H9 (cell line): ENCODE measurements around the gene WDR4. TPM values are rescaled to one million over a fixed set of nuclear protein-coding genes. Genes with fewer than 3 reads are reported as not detected.

Source experiments
- DNase-seq: peaks from one replicate; pipeline ENCODE4 v3.0.0-alpha.2; 2017
- H2AFZ ChIP-seq: one replicate; pipeline ENCODE4 v1.6.1; 2013; ENCODE audit warnings: mild to moderate bottlenecking, low read length, control low read depth, moderate library complexity
- H2AK5ac ChIP-seq: 2 replicates; pipeline ENCODE4 v1.6.1; 2013; ENCODE audit warnings: low read length, control low read depth, mixed read lengths; ENCODE audit not compliant: insufficient read length
- H2BK120ac ChIP-seq: one replicate; pipeline ENCODE4 v1.6.1; 2013; ENCODE audit warnings: low read depth, mild to moderate bottlenecking, low read length, control low read depth, inconsistent platforms; ENCODE audit not compliant: poor library complexity, severe bottlenecking
- H2BK12ac ChIP-seq: 2 replicates; pipeline ENCODE4 v1.6.1; 2013; ENCODE audit warnings: low read length, control low read depth, mixed read lengths, low read depth; ENCODE audit not compliant: insufficient read length
- H2BK15ac ChIP-seq: 2 replicates; pipeline ENCODE4 v1.6.1; 2013; ENCODE audit warnings: low read depth, low read length, control low read depth
- H2BK20ac ChIP-seq: one replicate; pipeline ENCODE4 v1.6.1; 2013; ENCODE audit warnings: low read depth, mild to moderate bottlenecking, low read length, control low read depth, inconsistent platforms; ENCODE audit not compliant: poor library complexity, severe bottlenecking
- H2BK5ac ChIP-seq: 2 replicates; pipeline ENCODE4 v1.6.1; 2013; ENCODE audit warnings: low read length, control low read depth, mixed read lengths; ENCODE audit not compliant: insufficient read length
- H3K14ac ChIP-seq: 2 replicates; pipeline ENCODE4 v1.6.1; 2013; ENCODE audit warnings: low read length, control low read depth; ENCODE audit not compliant: insufficient read depth
- H3K18ac ChIP-seq: 2 replicates; pipeline ENCODE4 v1.6.1; 2013; ENCODE audit warnings: low read depth, mild to moderate bottlenecking, mixed read lengths, low read length, control low read depth; ENCODE audit not compliant: insufficient read length
- H3K23ac ChIP-seq: 2 replicates; pipeline ENCODE4 v1.6.1; 2013; ENCODE audit warnings: low read length, control low read depth, mixed read lengths, low read depth; ENCODE audit not compliant: insufficient read length
- H3K23me2 ChIP-seq: 2 replicates; pipeline ENCODE4 v1.6.1; 2013; ENCODE audit warnings: low read depth, mild to moderate bottlenecking, mixed read lengths, low read length, control low read depth; ENCODE audit not compliant: insufficient read length, poor library complexity, severe bottlenecking
- H3K27ac ChIP-seq: 2 replicates; pipeline ENCODE4 v1.5.1; 2013; ENCODE audit warnings: low read length, control low read depth, mixed read lengths, low read depth; ENCODE audit not compliant: insufficient read length
- H3K27me3 ChIP-seq: 2 replicates; pipeline ENCODE4 v1.6.1; 2013; ENCODE audit warnings: low read length, control low read depth, inconsistent platforms; ENCODE audit not compliant: insufficient read depth
- H3K4ac ChIP-seq: 2 replicates; pipeline ENCODE4 v1.6.1; 2013; ENCODE audit warnings: low read depth, mild to moderate bottlenecking, control low read depth, inconsistent platforms, low read length, moderate library complexity
- H3K4me1 ChIP-seq: 2 replicates; pipeline ENCODE4 v1.6.1; 2013; ENCODE audit warnings: low read length, control low read depth, inconsistent platforms; ENCODE audit not compliant: insufficient read depth
- H3K4me2 ChIP-seq: 2 replicates; pipeline ENCODE4 v1.6.1; 2013; ENCODE audit warnings: low read length, control low read depth, mixed read lengths; ENCODE audit not compliant: insufficient read length, insufficient read depth
- H3K56ac ChIP-seq: 2 replicates; pipeline ENCODE4 v1.6.1; 2013; ENCODE audit warnings: low read depth, mild to moderate bottlenecking, mixed read lengths, low read length, control low read depth; ENCODE audit not compliant: insufficient read length
- H3K79me1 ChIP-seq: 2 replicates; pipeline ENCODE4 v1.6.1; 2013; ENCODE audit warnings: low read depth, mild to moderate bottlenecking, moderate library complexity, low read length, control low read depth, inconsistent platforms; ENCODE audit not compliant: insufficient read depth, poor library complexity, severe bottlenecking
- H3K79me2 ChIP-seq: 2 replicates; pipeline ENCODE4 v1.6.1; 2013; ENCODE audit warnings: low read length, control low read depth, inconsistent platforms; ENCODE audit not compliant: insufficient read depth
- H3K9ac ChIP-seq: 2 replicates; pipeline ENCODE4 v1.6.1; 2013; ENCODE audit warnings: low read length, control low read depth, mixed read lengths; ENCODE audit not compliant: insufficient read length; ENCODE audit errors: extremely low read depth
- H3K9me3 ChIP-seq: one replicate; pipeline ENCODE4 v1.6.1; 2013; ENCODE audit warnings: low read depth, low read length, inconsistent platforms; ENCODE audit not compliant: control insufficient read depth
- H3T11ph ChIP-seq: one replicate; pipeline ENCODE4 v1.6.1; 2013; ENCODE audit warnings: mild to moderate bottlenecking, low read length, control low read depth, inconsistent platforms
- H4K20me1 ChIP-seq: one replicate; pipeline ENCODE4 v1.6.1; 2013; ENCODE audit not compliant: control insufficient read depth, insufficient read length, insufficient read depth
- H4K5ac ChIP-seq: 2 replicates; pipeline ENCODE4 v1.6.1; 2013; ENCODE audit warnings: low read depth, mild to moderate bottlenecking, mixed read lengths, low read length, control low read depth; ENCODE audit not compliant: insufficient read length
- H4K8ac ChIP-seq: replicated peaks from 2 replicates; pipeline ENCODE4 v1.6.1; 2013; ENCODE audit warnings: low read length, control low read depth, mixed read lengths, low read depth; ENCODE audit not compliant: insufficient read length
- H4K91ac ChIP-seq: 2 replicates; pipeline ENCODE4 v1.6.1; 2013; ENCODE audit warnings: low read depth, mild to moderate bottlenecking, moderate library complexity, mixed read lengths, low read length, control low read depth; ENCODE audit not compliant: insufficient read length
- H3K27ac Mint-ChIP-seq, 3 experiments: 2 replicates in 2 of 3; 3 replicates in 1 of 3; pipeline ENCODE4 v1.8.0; 2020 to 2021; ENCODE audit warnings: mixed read lengths in 3 of 3, mild to moderate bottlenecking in 1 of 3, moderate library complexity in 1 of 3
- H3K27me3 Mint-ChIP-seq: 2 replicates; pipeline ENCODE4 v1.8.0; 2021; ENCODE audit warnings: low read depth, mild to moderate bottlenecking, moderate library complexity, mixed read lengths
- H3K36me3 Mint-ChIP-seq, 3 experiments: 2 replicates in 2 of 3; 3 replicates in 1 of 3; pipeline ENCODE4 v1.8.0; 2020 to 2021; ENCODE audit warnings: low read depth in 3 of 3, mixed read lengths in 3 of 3; ENCODE audit not compliant: insufficient read depth in 1 of 3
- H3K4me1 Mint-ChIP-seq, 2 experiments: 2 replicates each; pipeline ENCODE4 v1.8.0; 2020; ENCODE audit warnings: mixed read lengths in 2 of 2
- H3K4me3 Mint-ChIP-seq, 2 experiments: 2 replicates in 1 of 2; 3 replicates in 1 of 2; pipeline ENCODE4 v1.8.0; 2020 to 2021; ENCODE audit warnings: mild to moderate bottlenecking in 2 of 2, mixed read lengths in 2 of 2, moderate library complexity in 1 of 2
- H3K9me3 Mint-ChIP-seq, 2 experiments: 2 replicates in 1 of 2; 3 replicates in 1 of 2; pipeline ENCODE4 v1.8.0; 2020; ENCODE audit warnings: mild to moderate bottlenecking in 2 of 2, mixed read lengths in 2 of 2, moderate library complexity in 1 of 2
- WGBS: extraction: QIAGEN DNeasy Blood & Tissue Kit; methylation state at CpG from one replicate; pipeline ENCODE4 v1.1.7; 2013; ENCODE audit warnings: missing lambda C conversion rate, low lambda C conversion rate, mixed read lengths; ENCODE audit not compliant: insufficient read length; ENCODE audit errors: extremely low coverage; 5-methylcytosine and 5-hydroxymethylcytosine counted together
- total RNA-seq: library from RNA; stranded (reverse); gene quantifications from 2 replicates; pipeline ENCODE4 v1.2.1, GENCODE V29; 2021
- TF ChIP-seq, protein P1 (sequence below): fragments of 200-600 bp; sonication (generic); conservative IDR thresholded peaks from 3 replicates; pipeline ENCODE4 v1.8.0; 2021; ENCODE audit warnings: antibody characterized with exemption, mild to moderate bottlenecking

Gene WDR4
- total RNA-seq, 1 experiment from 2014 or later = 54.4 TPM

DNA sequence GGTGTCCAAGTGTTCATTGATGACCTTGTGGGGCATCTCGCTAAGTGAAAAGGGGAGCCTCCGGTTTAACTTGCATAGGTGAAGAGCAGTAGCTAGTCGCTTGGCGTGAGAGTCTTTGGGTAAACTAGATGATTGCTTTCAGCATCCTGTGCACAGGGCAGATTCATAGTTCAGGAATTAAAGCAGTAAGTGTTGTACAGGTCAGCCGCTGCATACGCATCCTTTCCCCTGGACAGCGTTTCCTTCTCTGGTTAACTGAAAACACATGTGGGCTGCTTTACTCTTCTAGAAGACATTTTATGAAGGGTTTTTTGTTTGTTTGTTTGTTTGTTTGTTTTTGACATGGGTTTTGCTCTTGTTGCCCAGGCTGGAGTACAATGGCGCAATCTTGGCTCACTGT, 25.9 kb upstream of the WDR4 start:
- DNase-seq = no peak
- H3K4me3 Mint-ChIP-seq = no peak overlapping the region
- H2AFZ ChIP-seq = no peak overlapping the region
- H3K14ac ChIP-seq = no peak overlapping the region
- no peak overlapping the region for H3K4me2 ChIP-seq
- H3K9ac ChIP-seq = no peak overlapping the region
- H2BK20ac ChIP-seq = no peak overlapping the region
- H3K36me3 Mint-ChIP-seq = peaks cover 54 to 90% (median 66%) of the 10 kb centered on the region in 3 experiments
- no peak overlapping the region for H2AK5ac ChIP-seq
- H3K4ac ChIP-seq = no peak overlapping the region
- no peak overlapping the region for H3K27ac ChIP-seq
- H3K79me2 ChIP-seq = no peaks in the 10 kb centered on the region
- H2BK120ac ChIP-seq = no peak overlapping the region
- H2BK5ac ChIP-seq = no peak overlapping the region
- no peak overlapping the region for H2BK15ac ChIP-seq
- H2BK12ac ChIP-seq = no peak overlapping the region
- H4K5ac ChIP-seq = no peak overlapping the region
- peaks cover 9 to 13% of the 10 kb centered on the region in 2 experiments for H3K9me3 Mint-ChIP-seq
- H3K27ac Mint-ChIP-seq = no peak overlapping the region
- no peaks in the 10 kb centered on the region for H4K20me1 ChIP-seq
- H3K23me2 ChIP-seq = no peaks in the 10 kb centered on the region
- WGBS = no CpG with 5 or more reads among the region's 8 CpGs
- TF ChIP-seq, protein P1, sequence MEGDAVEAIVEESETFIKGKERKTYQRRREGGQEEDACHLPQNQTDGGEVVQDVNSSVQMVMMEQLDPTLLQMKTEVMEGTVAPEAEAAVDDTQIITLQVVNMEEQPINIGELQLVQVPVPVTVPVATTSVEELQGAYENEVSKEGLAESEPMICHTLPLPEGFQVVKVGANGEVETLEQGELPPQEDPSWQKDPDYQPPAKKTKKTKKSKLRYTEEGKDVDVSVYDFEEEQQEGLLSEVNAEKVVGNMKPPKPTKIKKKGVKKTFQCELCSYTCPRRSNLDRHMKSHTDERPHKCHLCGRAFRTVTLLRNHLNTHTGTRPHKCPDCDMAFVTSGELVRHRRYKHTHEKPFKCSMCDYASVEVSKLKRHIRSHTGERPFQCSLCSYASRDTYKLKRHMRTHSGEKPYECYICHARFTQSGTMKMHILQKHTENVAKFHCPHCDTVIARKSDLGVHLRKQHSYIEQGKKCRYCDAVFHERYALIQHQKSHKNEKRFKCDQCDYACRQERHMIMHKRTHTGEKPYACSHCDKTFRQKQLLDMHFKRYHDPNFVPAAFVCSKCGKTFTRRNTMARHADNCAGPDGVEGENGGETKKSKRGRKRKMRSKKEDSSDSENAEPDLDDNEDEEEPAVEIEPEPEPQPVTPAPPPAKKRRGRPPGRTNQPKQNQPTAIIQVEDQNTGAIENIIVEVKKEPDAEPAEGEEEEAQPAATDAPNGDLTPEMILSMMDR = no peak
- no peak overlapping the region for H3K18ac ChIP-seq
- no peaks in the 10 kb centered on the region for H3K79me1 ChIP-seq
- no peak overlapping the region for H3K56ac ChIP-seq
- H3K23ac ChIP-seq = no peak overlapping the region
- no peak overlapping the region for H4K91ac ChIP-seq
- no peak overlapping the region for H3T11ph ChIP-seq
- no peaks in the 10 kb centered on the region for H3K27me3 Mint-ChIP-seq
- H4K8ac ChIP-seq = no peak overlapping the region
- no peaks in the 10 kb centered on the region for H3K27me3 ChIP-seq
- H3K4me1 ChIP-seq = no peaks in the 10 kb centered on the region
- H3K9me3 ChIP-seq = peaks cover 5% of the 10 kb centered on the region
- H3K4me1 Mint-ChIP-seq = no peaks in the 10 kb centered on the region
